Heart left ventricle (tissue), 16 donors: ENCODE measurements around the gene EIF3I. TPM values are rescaled to one million over a fixed set of nuclear protein-coding genes. Genes with fewer than 3 reads are reported as not detected.

ENCODE experiments used
- ATAC-seq, 4 donors: fragments of 200-7000 bp; cut with Tn5 transposase; one replicate each; pipeline ENCODE4 v1.9.1; 2020 to 2022; ENCODE audit warnings: moderate library complexity in 4 of 4, mild to moderate bottlenecking in 3 of 4, moderate number of reproducible peaks in 1 of 4
- DNase-seq, 5 donors: peaks; one replicate each; pipeline ENCODE4 v3.0.0-alpha.2; 2020
- H3K27ac ChIP-seq, 12 donors: fragments of 200-600 bp; sonication (generic) in 4 of 12; one replicate each; pipeline versions ENCODE4 v1.5.0 to v1.8.0; 2016 to 2022; ENCODE audit warnings: mild to moderate bottlenecking in 2 of 12
- H3K27me3 ChIP-seq, 9 donors: fragments of 200-600 bp; sonication (generic) in 2 of 9; one replicate each; pipeline versions ENCODE4 v1.5.1 to v1.8.0; 2016 to 2022; ENCODE audit warnings: mild to moderate bottlenecking in 3 of 9
- H3K36me3 ChIP-seq, 9 donors: fragments of 200-600 bp; sonication (generic) in 2 of 9; one replicate each; pipeline versions ENCODE4 v1.5.0 to v1.8.0; 2018 to 2022; ENCODE audit warnings: mild to moderate bottlenecking in 2 of 9
- H3K4me1 ChIP-seq, 12 donors: fragments of 200-600 bp; sonication (generic) in 4 of 12; one replicate each; pipeline versions ENCODE4 v1.5.0 to v1.8.0; 2016 to 2022; ENCODE audit warnings: mild to moderate bottlenecking in 3 of 12
- H3K4me3 ChIP-seq, 12 donors: fragments of 200-600 bp; sonication (generic) in 4 of 12; one replicate each; pipeline versions ENCODE4 v1.5.0 to v1.8.0; 2017 to 2022; ENCODE audit warnings: mild to moderate bottlenecking in 9 of 12, moderate library complexity in 4 of 12
- H3K9me3 ChIP-seq, 12 donors: fragments of 200-600 bp; sonication (generic) in 4 of 12; one replicate each; pipeline versions ENCODE4 v1.5.0 to v1.8.0; 2016 to 2022; ENCODE audit warnings: mild to moderate bottlenecking in 1 of 12
- CTCF ChIP-seq, 12 donors: fragments of 200-600 bp; sonication (generic) in 4 of 12; IDR thresholded peaks; one replicate each; pipeline versions ENCODE4 v1.5.0 to v1.8.0; 2018 to 2022; ENCODE audit warnings: antibody characterized with exemption in 12 of 12, mild to moderate bottlenecking in 5 of 12
- POLR2A ChIP-seq, 2 donors: fragments of 450-650 bp; IDR thresholded peaks; one replicate each; pipeline ENCODE4 v1.6.1; 2017; ENCODE audit warnings: antibody characterized with exemption in 2 of 2, mild to moderate bottlenecking in 2 of 2, moderate library complexity in 2 of 2
- WGBS, 4 donors: extraction: QIAGEN DNeasy Blood & Tissue Kit in 2 of 4; methylation state at CpG; one replicate each; pipeline versions ENCODE4 v1.1.5 to v1.1.7; 2013 to 2018; 5-methylcytosine and 5-hydroxymethylcytosine counted together
- intact Hi-C, 10 donors: fragments of 100-400 bp; cut with DNase I; formaldehyde crosslinking; loops; one replicate each; pipeline versions ENCODE4 v1.11.1 to v1.14.2; 2022
- polyA plus RNA-seq, 2 donors: library from polyadenylated mRNA; stranded (reverse); fragments of 200-250 nt; gene quantifications; one replicate each; pipeline ENCODE4 v1.2.3, GENCODE V29; 2013
- total RNA-seq, 9 donors: library from RNA; depleted of rRNA in 2 of 9; stranded (reverse); fragments of >200 nt in 2 of 9; fragmentation: NEBNext Ultra II Directional in 3 of 9; extraction: Animal tissue kit (Norgen Biotek cat#: 25700) in 3 of 9; gene quantifications; one replicate each; pipeline versions ENCODE4 v1.1.0 to v1.2.4, GENCODE V29; 2016 to 2023
- donor health status: ischemic (EF 13 %, LVEDD 7.1; RV severe dilation, severe dysfunction).
- donor health status: healthy with polysubstance abuse.
- donor health status: DM: no; HTN: yes; CAD: no.
- donor health status: DM: no; HTN: no; CAD: no.
- donor health status: ischemic (EF 25% LVEDD 6.9; RV normal size, moderate dysfunction).
- donor health status: ischemic (EF 25% LVEDD 5.7; RV mildly dilated, moderate dysfunction).
- donor health status: healthy.
- donor health status: DM: yes; HTN: yes; CAD: no.
- donor health status: ischemic (EF 35%, LVEDD 5.7; RV mildly dilated, moderate dysfunction).
- donor health status: nonischemic (EF 11% LVEDD 7.7; RV severe dilation, severe dysfunction).
- donor health status: DM: yes; HTN: yes; CAD: no.
- donor health status: PGD.
- donor health status: ischemic (EF 29% LVEDD 5.4; RV normal size, mild dysfunction).
- donor health status: nonischemic (EF 23%, LVEDD 6.1; RV moderate dilation, normal function).

The EIF3I gene
- total and polyA plus RNA-seq, 11 donors = 94.8 to 388 (median 122) TPM

GRCh38 chr1:32220746-32221580 lies 1.2 kb upstream of the EIF3I start:
- H3K9me3 ChIP-seq = no peaks in the 10 kb centered on the region
- ATAC-seq (no peak), DNase-seq (no peak)
- H3K4me3 ChIP-seq = peak overlapping the region in 11 of 12 donors; percentile 64 to 95 (median 78)
- TF ChIP-seq POLR2A (IDR thresholded peaks at IDR 0.05) (no peak), CTCF (IDR thresholded peaks at IDR 0.05) (no peak)
- intact Hi-C loops = loop anchor here in 5 of 10 donors (5.0 to 10.0 kb wide), 4 partner anchors 71 to 174 kb away; partner anchors contain the start of genes BSDC1 (in 2 of the 5), HDAC1 (in 1 of the 5) and MARCKSL1 (in 1 of the 5)
- peaks cover 0 to 71% (median 46%) of the 10 kb centered on the region in 9 donors for H3K36me3 ChIP-seq
- no peaks in the 10 kb centered on the region for H3K27me3 ChIP-seq
- peak overlapping the region in 3 of 12 donors; percentile 72 to 97 (median 94) for H3K27ac ChIP-seq
- peaks cover 13 to 38% (median 25%) of the 10 kb centered on the region in 12 donors for H3K4me1 ChIP-seq
- 82 to 94% (median 85%) methylated on average over 4 of the region's 4 CpGs for WGBS, 4 donors

GRCh38 chr1:32221581-32221979 lies 627 bp upstream of the EIF3I start:
- 5 to 10% (median 8%) methylated on average over 13 of the region's 13 CpGs for WGBS, 4 donors
- intact Hi-C loops = loop anchor here in 5 of 10 donors (5.0 to 10.0 kb wide), 4 partner anchors 71 to 173 kb away; partner anchors contain the start of genes BSDC1 (in 2 of the 5), HDAC1 (in 1 of the 5) and MARCKSL1 (in 1 of the 5)
- peaks cover 13 to 32% (median 25%) of the 10 kb centered on the region in 12 donors for H3K4me1 ChIP-seq
- H3K9me3 ChIP-seq = no peaks in the 10 kb centered on the region
- ATAC-seq (no peak), DNase-seq (no peak)
- no peaks in the 10 kb centered on the region for H3K27me3 ChIP-seq
- peak overlapping the region; percentile 64 to 95 (median 80) for H3K4me3 ChIP-seq
- H3K36me3 ChIP-seq = peaks cover 0 to 71% (median 46%) of the 10 kb centered on the region in 9 donors
- H3K27ac ChIP-seq = peak overlapping the region; percentile 3 to 97 (median 86)
- TF ChIP-seq POLR2A (IDR thresholded peaks at IDR 0.05) (no peak), CTCF (IDR thresholded peaks at IDR 0.05) (no peak)

GRCh38 chr1:32223683-32224082 lies 1.5 kb downstream of the EIF3I start:
- Histone ChIP-seq H3K4me1 (peaks cover 13 to 29% (median 25%) of the 10 kb centered on the region in 12 donors), H3K4me3 (peak overlapping the region in 7 of 12 donors; percentile 74 to 95 (median 85)), H3K27me3 (no peaks in the 10 kb centered on the region), H3K9me3 (no peaks in the 10 kb centered on the region), H3K36me3 (peaks cover 0 to 73% (median 55%) of the 10 kb centered on the region in 9 donors), H3K27ac (peak overlapping the region in 9 of 12 donors; percentile 9 to 97 (median 85))
- 31 to 59% (median 43%) methylated on average over 3 of the region's 3 CpGs for WGBS, 4 donors
- intact Hi-C loops = loop anchor here in 5 of 10 donors (5.0 to 10.0 kb wide), 4 partner anchors 69 to 171 kb away; partner anchors contain the start of genes BSDC1 (in 2 of the 5), HDAC1 (in 1 of the 5) and MARCKSL1 (in 1 of the 5)
- ATAC-seq (peak in 1 of 4 donors; percentile 57), DNase-seq (no peak)
- TF ChIP-seq CTCF (IDR thresholded peaks at IDR 0.05) = peak in 4 of 12 donors; percentile 9 to 26 (median 18)
- TF ChIP-seq POLR2A (IDR thresholded peaks at IDR 0.05) = no peak

GRCh38 chr1:32224285-32224684 lies 2.1 kb downstream of the EIF3I start:
- WGBS, 4 donors = 89 to 91% (median 90%) methylated on average over 4 of the region's 4 CpGs
- DNase-seq (no peak), ATAC-seq (no peak)
- Histone ChIP-seq H3K36me3 (peaks cover 0 to 73% (median 61%) of the 10 kb centered on the region in 9 donors), H3K9me3 (no peaks in the 10 kb centered on the region), H3K4me3 (peak overlapping the region in 1 of 12 donors; percentile 85), H3K4me1 (peaks cover 13 to 29% (median 25%) of the 10 kb centered on the region in 12 donors), H3K27ac (peak overlapping the region in 4 of 12 donors; percentile 9 to 97 (median 89)), H3K27me3 (no peaks in the 10 kb centered on the region)
- TF ChIP-seq CTCF (IDR thresholded peaks at IDR 0.05) = no peak
- TF ChIP-seq POLR2A (IDR thresholded peaks at IDR 0.05) = no peak
- intact Hi-C loops = loop anchor here in 5 of 10 donors (5.0 to 10.0 kb wide), 4 partner anchors 68 to 171 kb away; partner anchors contain the start of genes BSDC1 (in 2 of the 5), HDAC1 (in 1 of the 5) and MARCKSL1 (in 1 of the 5)
